ENCODE results near the gene WDR1.

Gene WDR1

GRCh38 chr4:10140866-10141759 is 24.5 kb upstream of the WDR1 start:
- TF ChIP-seq ZC3H10 (CRISPR knock-in tag; IDR thresholded peaks at IDR 0.05), result no peak
- no peak for TF ChIP-seq TOX (CRISPR knock-in tag; IDR thresholded peaks at IDR 0.05; ENCODE audit: borderline replicate concordance)
- no peak for TF ChIP-seq TSHZ2 (CRISPR knock-in tag; IDR thresholded peaks at IDR 0.05)
- no peak for TF ChIP-seq TCF4 (CRISPR knock-in tag; IDR thresholded peaks at IDR 0.05; ENCODE audit: borderline replicate concordance)
- TF ChIP-seq ESRRG (CRISPR knock-in tag; IDR thresholded peaks at IDR 0.05), result no peak
- TF ChIP-seq ZNF70 (CRISPR knock-in tag; IDR thresholded peaks at IDR 0.05), result no peak
- TF ChIP-seq POU6F1 (CRISPR knock-in tag; IDR thresholded peaks at IDR 0.05; ENCODE audit: borderline replicate concordance, low read depth), result no peak
- no peak for TF ChIP-seq CSRNP3 (CRISPR knock-in tag; IDR thresholded peaks at IDR 0.05)
- no peak for TF ChIP-seq ZFP30 (CRISPR knock-in tag; IDR thresholded peaks at IDR 0.05)
- TF ChIP-seq OSR1 (CRISPR knock-in tag; IDR thresholded peaks at IDR 0.05), result no peak
- no peak for ATAC-seq

- ATAC-seq, result no peak
- no peak for TF ChIP-seq OSR1 (CRISPR knock-in tag; IDR thresholded peaks at IDR 0.05)
- TF ChIP-seq PPARA (CRISPR knock-in tag; IDR thresholded peaks at IDR 0.05; ENCODE audit: borderline replicate concordance), result no peak
- TF ChIP-seq POU6F1 (CRISPR knock-in tag; IDR thresholded peaks at IDR 0.05; ENCODE audit: borderline replicate concordance, low read depth), result no peak
These were observed 22.9 kb upstream of the WDR1 start for GRCh38 chr4:10139518-10139917.

- TF ChIP-seq CSRNP3 (CRISPR knock-in tag; IDR thresholded peaks at IDR 0.05) (no peak), ZNF565 (CRISPR knock-in tag; conservative IDR thresholded peaks at IDR 0.05; ENCODE audit: low read depth) (no peak), ZNF70 (CRISPR knock-in tag; IDR thresholded peaks at IDR 0.05) (no peak), OSR1 (CRISPR knock-in tag; IDR thresholded peaks at IDR 0.05) (no peak), SNAI2 (CRISPR knock-in tag; IDR thresholded peaks at IDR 0.05) (no peak), POU6F1 (CRISPR knock-in tag; IDR thresholded peaks at IDR 0.05; ENCODE audit: borderline replicate concordance, low read depth) (no peak), ISL1 (CRISPR knock-in tag; IDR thresholded peaks at IDR 0.05) (no peak), ARNTL (CRISPR knock-in tag; IDR thresholded peaks at IDR 0.05; ENCODE audit: borderline replicate concordance, low read depth) (no peak), TCF4 (CRISPR knock-in tag; IDR thresholded peaks at IDR 0.05; ENCODE audit: borderline replicate concordance) (no peak), GLIS3 (CRISPR knock-in tag; IDR thresholded peaks at IDR 0.05) (no peak), ZFP3 (CRISPR knock-in tag; IDR thresholded peaks at IDR 0.05) (no peak)
- ATAC-seq, result no peak
These were observed 18.7 kb upstream of the WDR1 start for GRCh38 chr4:10135260-10135659.
